WERI-Rb-1 (cell line): ENCODE data around the gene TRDN.
"Not testable (repeated sequence)": the region's sequence is repeated elsewhere in the genome, so short reads cannot be mapped to it uniquely, and the experiment has no call there.

ENCODE experiments used
- DNase-seq: peaks from one replicate; pipeline ENCODE4 v3.0.0-alpha.2; 2020
- H3K27ac ChIP-seq: fragments of 250-450 bp; sonication (Bioruptor Pico); 2 replicates; pipeline ENCODE4 v1.5.1; 2020; ENCODE audit warnings: mild to moderate bottlenecking, moderate library complexity
- H3K27me3 ChIP-seq: fragments of 250-450 bp; sonication (Bioruptor Pico); 2 replicates; pipeline ENCODE4 v1.5.1; 2021; ENCODE audit warnings: mild to moderate bottlenecking, low read depth, moderate library complexity; ENCODE audit not compliant: insufficient read depth, severe bottlenecking
- H3K36me3 ChIP-seq: fragments of 250-450 bp; sonication (Bioruptor Pico); 2 replicates; pipeline ENCODE4 v1.5.1; 2020; ENCODE audit warnings: mild to moderate bottlenecking, moderate library complexity
- H3K4me3 ChIP-seq: 2 replicates; pipeline ENCODE4 v1.5.1; 2011; ENCODE audit warnings: low read depth, mild to moderate bottlenecking, control low read depth, low read length
- H3K9me3 ChIP-seq: fragments of 250-450 bp; sonication (Bioruptor Pico); 2 replicates; pipeline ENCODE4 v1.5.1; 2021; ENCODE audit warnings: mild to moderate bottlenecking, moderate library complexity; ENCODE audit not compliant: severe bottlenecking
- CTCF ChIP-seq: IDR thresholded peaks from 2 replicates; pipeline ENCODE4 v1.5.1; 2011; ENCODE audit warnings: low read depth, mild to moderate bottlenecking, control low read depth, inconsistent platforms, low read length

The TRDN gene

DNA sequence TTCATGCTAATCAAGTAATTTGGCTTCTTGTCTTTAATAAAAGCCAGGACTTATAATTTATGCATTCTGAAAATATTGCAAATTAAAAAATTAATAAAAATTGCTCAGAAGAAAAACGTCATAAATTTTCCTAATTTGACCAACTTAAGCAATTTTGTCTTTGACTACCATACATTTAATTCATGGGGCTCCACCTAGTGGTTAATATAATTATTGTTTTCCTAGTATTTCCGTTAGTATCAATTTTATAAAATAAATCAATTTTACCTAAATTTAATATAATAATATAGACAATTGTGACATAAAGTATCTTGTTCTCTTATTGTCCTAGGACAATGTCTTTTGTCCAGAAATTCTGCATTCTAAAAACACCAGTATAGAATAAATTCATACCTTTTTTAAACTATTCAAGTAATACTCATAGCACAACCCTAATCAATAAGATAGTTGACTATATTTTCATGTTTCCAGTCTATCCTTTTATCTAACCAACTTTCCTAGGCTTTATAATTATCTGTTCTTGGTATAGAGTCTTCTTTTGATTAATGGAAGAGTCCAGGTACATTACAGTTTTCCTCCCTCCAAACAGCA lies 319.9 kb downstream of the TRDN start:
- no peak overlapping the region for H3K4me3 ChIP-seq
- H3K36me3 ChIP-seq = no peaks in the 10 kb centered on the region
- DNase-seq = no peak
- no peak for TF ChIP-seq CTCF
- no peak overlapping the region for H3K27ac ChIP-seq
- no peaks in the 10 kb centered on the region for H3K9me3 ChIP-seq
- H3K27me3 ChIP-seq = no peaks in the 10 kb centered on the region

DNA sequence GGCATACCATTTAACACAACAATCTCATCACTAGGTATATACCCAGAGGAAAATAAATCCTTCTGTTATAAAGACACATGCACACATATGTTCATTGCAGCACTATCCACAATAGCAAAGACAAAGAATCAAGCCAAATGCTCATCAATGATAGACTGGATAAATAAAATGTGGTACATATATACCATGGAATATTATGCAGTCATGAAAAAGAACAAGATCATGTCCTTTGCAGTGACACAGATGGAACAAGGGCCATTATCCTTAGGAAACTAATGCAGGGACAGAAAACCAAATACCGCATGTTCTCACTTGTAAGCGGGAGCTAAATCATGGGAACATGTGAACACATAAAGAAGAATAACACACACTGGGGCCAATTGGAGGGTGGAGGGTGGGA lies 322.3 kb downstream of the TRDN start:
- H3K4me3 ChIP-seq, H3K27me3 ChIP-seq, H3K9me3 ChIP-seq, DNase-seq, H3K27ac ChIP-seq, H3K36me3 ChIP-seq: not testable (repeated sequence)

- H3K4me3 ChIP-seq = no peak overlapping the region
- H3K27ac ChIP-seq = no peak overlapping the region
- no peaks in the 10 kb centered on the region for H3K36me3 ChIP-seq
- H3K27me3 ChIP-seq = no peaks in the 10 kb centered on the region
- TF ChIP-seq CTCF = no peak
- H3K9me3 ChIP-seq = no peaks in the 10 kb centered on the region
- DNase-seq = no peak
Observed at GRCh38 chr6:123309130-123309529, 327.6 kb downstream of the TRDN start.

DNA sequence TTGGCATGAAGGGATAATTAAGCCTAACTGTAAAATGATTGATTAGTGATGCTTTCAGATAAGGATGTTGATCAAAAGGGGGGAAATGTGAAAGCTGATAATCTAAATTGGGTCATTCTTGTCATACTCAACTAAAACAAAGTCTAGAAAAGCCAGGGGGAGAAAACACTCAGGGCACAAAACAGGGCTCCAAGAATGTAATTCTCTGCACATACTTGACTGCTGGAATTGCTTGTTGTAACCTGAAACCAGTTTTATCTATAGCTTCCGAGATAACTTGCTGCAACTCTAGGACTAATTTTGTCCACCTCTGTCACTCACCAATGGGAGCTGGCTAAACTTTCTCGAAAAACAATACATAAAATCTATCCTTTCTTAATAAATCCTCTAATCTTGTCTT lies 330.4 kb downstream of the TRDN start:
- no peak for TF ChIP-seq CTCF
- Histone ChIP-seq H3K27ac (no peak overlapping the region), H3K27me3 (no peaks in the 10 kb centered on the region), H3K9me3 (no peaks in the 10 kb centered on the region), H3K36me3 (no peaks in the 10 kb centered on the region), H3K4me3 (no peak overlapping the region)
- DNase-seq = no peak

DNA sequence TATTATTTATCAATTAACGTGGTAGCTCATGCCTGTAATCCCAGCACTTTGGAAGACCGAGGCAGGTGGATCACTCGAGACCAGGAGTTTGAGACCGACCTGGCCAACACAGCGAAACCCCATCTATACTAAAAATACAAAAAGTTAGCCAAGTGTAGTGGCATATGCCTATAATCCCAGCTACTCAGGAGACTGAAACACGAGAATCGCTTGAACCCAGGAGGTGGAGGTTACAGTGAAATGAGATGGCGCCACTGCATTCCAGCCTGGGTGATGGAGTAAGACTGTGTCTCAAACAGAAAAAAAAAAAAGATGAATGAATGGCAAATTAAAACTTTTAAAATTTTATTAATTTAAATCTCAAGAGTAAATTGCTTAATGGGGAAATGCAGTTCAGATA lies 341.1 kb downstream of the TRDN start:
- no peaks in the 10 kb centered on the region for H3K27me3 ChIP-seq
- TF ChIP-seq CTCF = no peak
- no peak for DNase-seq

DNA sequence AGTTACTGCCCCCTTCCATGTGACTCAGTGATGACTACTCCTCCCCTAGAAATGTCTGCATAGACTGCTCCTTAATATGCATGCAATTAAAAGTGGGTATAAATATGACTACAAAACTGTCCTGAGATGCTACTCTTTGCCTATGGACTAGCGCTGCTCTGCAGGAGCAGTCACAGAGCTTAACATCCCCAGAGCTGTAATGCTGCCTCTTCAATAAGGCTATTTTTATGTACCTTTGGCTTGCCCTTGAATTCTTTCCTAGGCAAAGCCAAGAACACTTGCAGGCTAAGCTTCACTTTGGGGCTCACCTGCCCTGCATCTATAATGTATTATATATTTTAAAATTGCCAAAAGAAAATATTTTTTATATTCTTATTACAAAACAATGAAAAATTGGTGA lies 341.6 kb downstream of the TRDN start:
- TF ChIP-seq CTCF = no peak
- no peaks in the 10 kb centered on the region for H3K27me3 ChIP-seq
- H3K27ac ChIP-seq = no peak overlapping the region
- H3K4me3 ChIP-seq = no peak overlapping the region
- H3K36me3 ChIP-seq = no peaks in the 10 kb centered on the region
- DNase-seq = no peak
- H3K9me3 ChIP-seq = no peaks in the 10 kb centered on the region

More for the DNA sequence above, 341.1 kb downstream of the TRDN start:
- Histone ChIP-seq H3K4me3 (no peak overlapping the region), H3K9me3 (no peaks in the 10 kb centered on the region), H3K36me3 (no peaks in the 10 kb centered on the region), H3K27ac (no peak overlapping the region)
